Endothelial cell (in vitro differentiated cells): ENCODE results near the gene C9orf72. TPM values are rescaled to one million over a fixed set of nuclear protein-coding genes. Genes with fewer than 3 reads are reported as not detected.

Experiments used
- DNase-seq: peaks from one replicate; pipeline ENCODE4 v3.0.0; 2021; ENCODE audit warnings: low spot score
- H3K27ac Mint-ChIP-seq: one replicate; pipeline ENCODE4 v1.8.0; 2021; ENCODE audit warnings: mixed read lengths, inconsistent platforms; ENCODE audit not compliant: unreplicated experiment
- H3K27me3 Mint-ChIP-seq: one replicate; pipeline ENCODE4 v1.8.0; 2021; ENCODE audit warnings: mild to moderate bottlenecking, moderate library complexity, mixed read lengths, inconsistent platforms; ENCODE audit not compliant: unreplicated experiment
- H3K36me3 Mint-ChIP-seq: one replicate; pipeline ENCODE4 v1.8.0; 2021; ENCODE audit warnings: mild to moderate bottlenecking, low read depth, mixed read lengths, inconsistent platforms; ENCODE audit not compliant: unreplicated experiment
- H3K4me1 Mint-ChIP-seq: one replicate; pipeline ENCODE4 v1.8.0; 2021; ENCODE audit warnings: mild to moderate bottlenecking, mixed read lengths, inconsistent platforms; ENCODE audit not compliant: unreplicated experiment
- H3K4me3 Mint-ChIP-seq: one replicate; pipeline ENCODE4 v1.8.0; 2021; ENCODE audit warnings: mild to moderate bottlenecking, mixed read lengths, inconsistent platforms; ENCODE audit not compliant: unreplicated experiment
- H3K9me3 Mint-ChIP-seq: one replicate; pipeline ENCODE4 v1.8.0; 2021; ENCODE audit warnings: mixed read lengths, inconsistent platforms; ENCODE audit not compliant: unreplicated experiment
- CTCF ChIP-seq: fragments of 200-600 bp; sonication (generic); IDR thresholded peaks from one replicate; pipeline ENCODE4 v1.5.0; 2021; ENCODE audit warnings: antibody characterized with exemption; ENCODE audit not compliant: unreplicated experiment
- total RNA-seq: library from RNA; stranded (reverse); fragmentation: NEBNext Ultra II Directional; extraction: Animal tissue kit (Norgen Biotek cat#: 25700); gene quantifications from one replicate; pipeline ENCODE4 v1.2.1, GENCODE V29; 2021; ENCODE audit not compliant: unreplicated experiment

Gene C9orf72
- total RNA-seq, 1 donor from 2014 or later = 14.7 TPM

- Mint-ChIP-seq H3K27me3 (peaks cover 3% of the 10 kb centered on the region), H3K4me3 (no peak within 1 kb of the TSS), H3K27ac (no peak within 1 kb of the TSS), H3K4me1 (peaks cover 20% of the 10 kb centered on the region), H3K36me3 (no peaks in the 10 kb centered on the region), H3K9me3 (no peaks in the 10 kb centered on the region)
- no peak for TF ChIP-seq CTCF
- DNase-seq = no peak
Measured at GRCh38 chr9:27524236-27524635, 49.0 kb downstream of the C9orf72 start, which contains the start of gene IFNK. Gene IFNK (plus strand): TSS chr9:27524290. CDS start chr9:27524337, 47 bp downstream.

GRCh38 chr9:27523141-27523540 lies 50.1 kb downstream of the C9orf72 start:
- peaks cover 20% of the 10 kb centered on the region for H3K4me1 Mint-ChIP-seq
- DNase-seq = no peak
- no peak overlapping the region for H3K27ac Mint-ChIP-seq

GRCh38 chr9:27520986-27521385 lies 52.3 kb downstream of the C9orf72 start:
- Mint-ChIP-seq H3K27me3 (no peaks in the 10 kb centered on the region), H3K27ac (no peak overlapping the region), H3K36me3 (no peaks in the 10 kb centered on the region), H3K4me3 (no peak overlapping the region), H3K4me1 (peaks cover 14% of the 10 kb centered on the region), H3K9me3 (no peaks in the 10 kb centered on the region)
- no peak for DNase-seq
- no peak for TF ChIP-seq CTCF

More at GRCh38 chr9:27523141-27523540, 50.1 kb downstream of the C9orf72 start:
- Mint-ChIP-seq H3K9me3 (no peaks in the 10 kb centered on the region), H3K36me3 (no peaks in the 10 kb centered on the region), H3K4me3 (no peak overlapping the region), H3K27me3 (no peaks in the 10 kb centered on the region)
- no peak for TF ChIP-seq CTCF

- Mint-ChIP-seq H3K36me3 (no peaks in the 10 kb centered on the region), H3K27me3 (no peaks in the 10 kb centered on the region), H3K4me3 (no peak overlapping the region), H3K9me3 (no peaks in the 10 kb centered on the region), H3K4me1 (peaks cover 8% of the 10 kb centered on the region), H3K27ac (no peak overlapping the region)
- no peak for TF ChIP-seq CTCF
- no peak for DNase-seq
Measured at GRCh38 chr9:27519466-27520465, 53.5 kb downstream of the C9orf72 start.

GRCh38 chr9:27518809-27519208 lies 54.5 kb downstream of the C9orf72 start:
- Mint-ChIP-seq H3K27ac (no peak overlapping the region), H3K9me3 (no peaks in the 10 kb centered on the region)
- no peak for DNase-seq

More at GRCh38 chr9:27518809-27519208, 54.5 kb downstream of the C9orf72 start:
- H3K4me1 Mint-ChIP-seq = peaks cover 4% of the 10 kb centered on the region
- no peaks in the 10 kb centered on the region for H3K36me3 Mint-ChIP-seq
- no peak overlapping the region for H3K4me3 Mint-ChIP-seq
- no peak for TF ChIP-seq CTCF
- H3K27me3 Mint-ChIP-seq = no peaks in the 10 kb centered on the region
